ENCODE data around the gene GLB1L2.
"Not testable (repeated sequence)": the region's sequence is repeated elsewhere in the genome, so short reads cannot be mapped to it uniquely, and the experiment has no call there.

Gene GLB1L2

GRCh38 chr11:134330611-134331353, 1.0 kb upstream of the GLB1L2 start:
- no peak for DNase-seq

DNA sequence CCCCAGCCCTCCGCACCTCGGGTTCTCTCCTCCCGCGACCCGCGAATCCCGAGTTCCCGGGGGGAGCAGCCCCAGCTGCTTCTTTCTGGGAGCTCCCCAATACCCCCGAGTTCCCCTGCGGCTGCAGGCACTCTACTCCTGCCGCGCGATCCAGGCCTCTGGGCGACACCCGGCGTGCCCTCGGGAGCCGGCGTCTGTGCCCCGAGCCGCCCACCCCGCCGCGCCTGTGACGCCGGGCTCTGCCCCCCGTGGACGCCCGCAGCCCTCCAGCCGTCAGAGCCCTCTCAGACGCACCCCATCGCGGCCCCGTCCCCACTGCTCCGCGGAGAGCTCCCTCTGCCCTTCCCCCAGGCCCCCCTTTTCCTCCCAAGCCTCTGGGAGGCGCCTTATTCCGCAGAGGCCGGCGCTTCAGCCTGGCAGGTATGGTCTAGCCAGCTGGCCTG, 422 bp downstream of the GLB1L2 start:
- DNase-seq: no peak

DNA sequence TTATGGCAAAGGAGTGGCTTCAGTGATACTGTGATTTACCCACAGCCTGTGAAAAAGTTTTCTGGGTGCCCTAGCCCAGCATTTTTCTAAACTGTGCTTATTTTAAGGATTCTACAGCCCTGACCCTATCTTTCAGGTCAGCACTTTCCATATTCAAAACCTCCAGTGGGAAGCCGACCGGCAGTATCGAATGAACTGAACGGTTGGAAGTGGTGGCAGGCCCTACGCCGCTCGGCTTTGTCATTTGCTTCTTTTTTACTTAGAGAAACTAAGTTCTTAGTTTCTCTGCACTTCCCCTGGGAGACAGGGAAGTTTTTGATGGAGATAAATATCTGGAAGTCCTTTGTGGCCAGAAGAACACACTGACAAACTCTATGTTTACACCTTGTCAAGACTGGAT, 994 bp downstream of the GLB1L2 start:
- DNase-seq: no peak

DNA sequence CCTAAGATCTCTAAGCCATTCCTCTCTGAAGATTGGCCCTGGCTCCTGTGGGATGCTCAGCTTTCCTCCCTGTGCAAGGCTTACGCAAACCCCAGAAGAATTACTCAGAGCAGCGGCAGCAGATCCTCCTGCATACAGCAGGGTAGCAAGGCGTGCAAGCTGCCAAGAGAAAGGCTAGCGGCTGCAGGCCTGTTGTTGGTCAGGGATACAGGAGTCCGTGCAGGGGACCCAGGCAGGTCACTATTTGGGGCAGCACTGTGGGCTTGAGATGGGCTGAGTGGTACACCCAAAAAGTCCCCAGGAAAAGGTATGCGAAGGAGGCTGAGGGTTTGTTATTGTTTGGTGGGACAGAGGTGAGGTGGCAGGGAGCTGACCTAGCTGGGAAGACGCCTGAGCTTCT, 1.5 kb downstream of the GLB1L2 start:
- DNase-seq: no peak

GRCh38 chr11:134333946-134334345, 2.2 kb downstream of the GLB1L2 start:
- no peak for DNase-seq

- DNase-seq: no peak
Measured at GRCh38 chr11:134334796-134335571, 3.2 kb downstream of the GLB1L2 start.

GRCh38 chr11:134337051-134337450, 5.3 kb downstream of the GLB1L2 start:
- no peak for DNase-seq

GRCh38 chr11:134338068-134338467, 6.3 kb downstream of the GLB1L2 start:
- no peak for DNase-seq

- DNase-seq: no peak
Measured at GRCh38 chr11:134338654-134339053, 6.9 kb downstream of the GLB1L2 start.

DNA sequence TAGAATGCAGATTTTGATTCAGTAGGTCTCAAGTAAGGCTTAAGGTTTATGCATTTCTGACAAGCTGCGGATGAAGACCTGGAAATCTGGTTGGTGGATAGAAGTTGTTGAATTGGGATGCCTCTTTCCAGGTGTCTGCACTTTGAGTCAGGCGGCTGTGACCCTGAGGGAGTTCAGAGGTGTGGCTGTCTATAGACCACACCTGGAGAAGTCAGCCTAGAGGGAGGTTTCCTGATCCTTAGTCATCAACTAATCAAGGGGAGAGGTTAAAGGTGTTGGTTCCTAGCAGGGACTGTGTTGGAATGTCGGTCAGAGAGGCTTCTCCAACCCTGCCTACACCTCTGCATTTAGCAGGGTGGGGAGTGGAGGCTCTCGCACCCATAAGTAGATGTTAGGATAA, 8.0 kb downstream of the GLB1L2 start:
- DNase-seq: no peak

- no peak for DNase-seq
Measured at GRCh38 chr11:134340354-134340964, 8.7 kb downstream of the GLB1L2 start.

DNA sequence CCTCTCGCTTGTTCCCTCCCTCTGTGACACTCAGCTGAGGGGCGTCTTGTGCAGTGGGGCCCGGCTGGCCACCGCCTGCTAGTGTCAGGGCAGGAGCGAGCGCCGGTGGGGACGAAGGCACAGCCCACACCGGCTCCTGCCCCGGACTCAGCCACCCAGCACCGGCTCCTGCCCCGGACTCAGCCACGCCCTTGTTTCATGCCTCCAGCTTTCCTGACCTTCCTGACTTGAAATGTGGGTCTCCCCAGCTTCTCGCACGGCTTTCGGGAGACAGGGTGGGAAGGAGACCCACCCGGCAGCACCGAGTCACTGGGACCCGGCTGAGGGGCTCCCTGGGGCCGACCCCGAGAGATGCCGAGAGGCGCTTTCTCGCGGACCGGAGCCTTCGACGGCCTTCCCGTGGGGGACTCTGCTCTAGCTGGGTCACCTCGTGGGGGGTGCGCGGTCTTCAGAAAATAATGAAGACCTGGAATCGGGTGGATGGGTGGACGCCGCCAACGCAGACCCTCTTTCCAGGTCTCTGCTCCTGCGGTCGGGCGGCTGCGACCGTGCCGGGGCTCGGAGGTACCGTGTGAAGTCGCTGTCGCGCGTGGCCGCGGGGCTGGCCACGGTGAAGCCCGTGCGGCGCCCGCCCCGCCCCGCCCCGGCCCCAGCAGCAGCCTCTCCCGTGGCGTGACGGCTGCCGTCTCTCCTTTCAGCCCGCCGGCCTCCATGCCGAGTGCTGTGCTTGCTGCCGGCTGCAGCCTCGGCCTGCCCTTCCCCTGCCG, 10.2 kb downstream of the GLB1L2 start:
- DNase-seq: no peak

DNA sequence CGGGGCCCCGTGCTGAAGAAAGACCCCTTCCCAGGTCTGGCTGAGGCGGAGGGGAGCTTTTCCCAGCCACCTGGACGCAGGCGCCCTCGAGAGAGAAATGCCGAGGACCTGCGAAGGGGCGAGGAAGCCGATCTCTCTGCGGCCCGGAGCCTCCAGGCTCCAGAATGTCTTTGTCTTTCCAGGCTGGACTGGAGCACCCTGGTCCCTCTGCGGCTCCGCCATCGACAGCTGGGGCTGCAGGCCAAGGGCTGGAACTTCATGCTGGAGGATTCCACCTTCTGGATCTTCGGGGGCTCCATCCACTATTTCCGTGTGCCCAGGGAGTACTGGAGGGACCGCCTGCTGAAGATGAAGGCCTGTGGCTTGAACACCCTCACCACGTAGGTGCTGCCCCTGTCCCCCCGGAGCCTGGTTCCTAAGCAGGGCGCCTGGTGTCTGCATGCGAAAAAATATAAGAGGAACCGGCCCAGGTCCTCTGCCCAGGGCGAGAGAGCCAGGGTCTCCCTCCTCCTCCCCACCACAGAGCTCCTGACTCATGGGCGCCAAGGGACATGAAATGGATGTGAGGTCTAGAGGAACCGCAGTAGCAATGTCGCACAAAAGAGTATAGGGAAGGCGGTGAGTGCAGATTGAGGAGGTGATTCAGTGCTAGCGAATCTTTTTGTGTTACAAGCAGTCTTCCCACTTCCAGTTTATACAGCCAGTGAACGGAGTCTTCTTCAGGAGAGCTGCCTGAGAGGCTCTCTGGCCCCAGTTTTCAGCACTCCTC, 11.0 kb downstream of the GLB1L2 start:
- no peak for DNase-seq

GRCh38 chr11:134343646-134344045, 11.9 kb downstream of the GLB1L2 start:
- DNase-seq: no peak

DNA sequence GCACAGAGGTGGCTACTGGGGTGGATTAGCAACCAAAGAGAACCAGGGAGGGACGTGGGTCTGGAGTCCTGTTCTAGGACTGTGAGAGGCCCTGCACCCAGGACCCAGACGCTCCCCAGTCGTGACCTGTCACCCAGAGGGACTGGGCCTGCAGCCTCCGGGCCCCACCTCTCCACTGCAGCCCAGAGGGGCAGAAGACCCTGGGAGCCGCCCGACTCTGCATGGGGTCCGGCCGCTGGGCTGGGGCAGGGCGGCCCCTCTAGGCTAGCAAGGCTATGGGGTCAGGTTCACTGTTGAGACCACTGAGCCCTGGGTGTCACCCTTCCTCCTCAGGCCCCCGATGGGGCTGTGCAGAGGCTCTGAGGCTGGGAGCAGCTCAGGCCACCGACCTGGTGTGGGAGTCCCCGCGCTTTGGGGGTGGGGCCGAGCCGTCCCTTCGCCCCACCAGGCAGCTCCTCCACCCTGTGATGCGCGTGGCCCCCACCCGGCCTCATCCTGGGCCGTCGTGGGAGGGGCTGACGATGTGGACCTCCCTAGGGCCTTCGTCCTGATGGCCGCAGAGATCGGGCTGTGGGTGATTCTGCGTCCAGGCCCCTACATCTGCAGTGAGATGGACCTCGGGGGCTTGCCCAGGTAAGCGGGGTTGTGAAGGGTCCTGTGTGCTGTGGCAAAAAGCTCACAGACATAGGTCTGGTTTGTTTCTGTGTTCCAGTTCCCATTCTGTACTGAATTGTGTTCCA, 12.9 kb downstream of the GLB1L2 start:
- DNase-seq: not testable (repeated sequence)

- DNase-seq: no peak
Measured at GRCh38 chr11:134345237-134345550, 13.4 kb downstream of the GLB1L2 start.

DNA sequence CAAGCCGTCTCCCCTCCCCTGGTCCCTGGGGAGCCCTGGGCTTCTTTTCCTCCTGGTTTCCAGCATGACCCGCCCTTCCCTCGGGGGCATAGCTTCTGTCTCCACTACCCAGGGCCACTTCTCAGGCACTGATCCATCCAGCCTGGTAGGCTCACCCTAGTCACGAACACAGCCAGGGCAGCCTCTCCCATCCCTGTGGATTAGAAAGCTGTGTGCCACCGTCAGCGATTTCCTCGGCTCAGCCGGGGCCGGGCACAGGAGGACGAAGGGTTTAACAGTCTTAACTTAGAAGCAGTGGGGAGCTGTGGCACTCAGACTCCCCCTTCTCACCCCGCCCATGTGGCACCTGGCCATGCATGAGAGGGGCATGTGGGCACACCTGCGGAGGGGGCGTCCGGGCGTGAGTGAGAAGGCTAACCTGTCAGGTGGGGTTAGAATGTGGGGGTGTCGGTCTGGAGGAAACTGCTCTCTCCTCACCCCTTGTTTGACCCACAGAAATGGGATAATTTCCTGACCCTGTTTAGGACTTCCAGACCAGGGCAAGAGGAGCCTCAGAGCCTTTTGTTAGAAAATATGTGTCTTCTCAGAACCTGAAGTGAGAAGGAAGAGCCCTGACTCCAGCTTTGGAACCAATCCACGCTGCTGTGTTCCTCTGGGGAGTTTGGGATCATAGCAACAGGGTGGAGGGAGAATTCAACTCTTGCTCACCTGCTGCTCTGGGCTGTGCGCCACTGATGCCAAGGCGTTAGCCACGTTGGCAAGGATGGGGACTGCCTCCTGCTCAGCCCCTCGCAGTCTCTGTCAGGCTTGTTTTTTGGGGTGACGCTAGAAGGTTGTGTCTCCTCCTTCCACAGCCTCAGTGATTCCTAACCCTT, 14.6 kb downstream of the GLB1L2 start:
- no peak for DNase-seq

GRCh38 chr11:134346976-134347350, 15.2 kb downstream of the GLB1L2 start:
- DNase-seq: no peak

DNA sequence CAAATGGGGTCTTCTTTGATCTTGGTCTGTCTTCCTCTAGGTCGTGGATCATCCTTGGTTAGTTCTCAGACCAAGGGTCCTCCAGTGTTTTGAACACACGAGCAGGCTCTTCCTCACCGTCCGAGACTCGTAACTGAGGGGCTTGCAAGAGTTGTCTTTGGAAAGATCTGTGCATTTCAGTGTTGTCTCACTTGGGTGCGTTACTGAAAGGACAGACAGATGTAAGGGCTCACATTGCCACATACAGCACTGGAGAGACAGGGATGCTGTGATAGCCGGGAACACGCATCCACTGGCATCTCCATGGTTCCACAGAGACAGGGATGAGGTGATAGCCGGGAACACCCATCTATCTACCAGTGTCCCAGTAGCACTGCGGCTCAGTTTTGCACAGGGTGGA, 15.7 kb downstream of the GLB1L2 start:
- no peak for DNase-seq

- DNase-seq: no peak
Measured at GRCh38 chr11:134349109-134349801, 17.5 kb downstream of the GLB1L2 start.
